NOMO-1 treated with dmso at 0.1 percent for 144 hours (cell line): ENCODE measurements around the gene TNFRSF25.
A peak's percentile ranks its signal among the peaks of the same experiment; 100 is the strongest.

Experiments used
- DNase-seq: peaks from one replicate; lab custom pipeline; 2025; ENCODE audit not compliant: unreplicated experiment; lab: John Stamatoyannopoulos, UW

Gene TNFRSF25

GRCh38 chr1:6488602-6489382 is 22.8 kb upstream of the TNFRSF25 start:
- DNase-seq: no peak

DNA sequence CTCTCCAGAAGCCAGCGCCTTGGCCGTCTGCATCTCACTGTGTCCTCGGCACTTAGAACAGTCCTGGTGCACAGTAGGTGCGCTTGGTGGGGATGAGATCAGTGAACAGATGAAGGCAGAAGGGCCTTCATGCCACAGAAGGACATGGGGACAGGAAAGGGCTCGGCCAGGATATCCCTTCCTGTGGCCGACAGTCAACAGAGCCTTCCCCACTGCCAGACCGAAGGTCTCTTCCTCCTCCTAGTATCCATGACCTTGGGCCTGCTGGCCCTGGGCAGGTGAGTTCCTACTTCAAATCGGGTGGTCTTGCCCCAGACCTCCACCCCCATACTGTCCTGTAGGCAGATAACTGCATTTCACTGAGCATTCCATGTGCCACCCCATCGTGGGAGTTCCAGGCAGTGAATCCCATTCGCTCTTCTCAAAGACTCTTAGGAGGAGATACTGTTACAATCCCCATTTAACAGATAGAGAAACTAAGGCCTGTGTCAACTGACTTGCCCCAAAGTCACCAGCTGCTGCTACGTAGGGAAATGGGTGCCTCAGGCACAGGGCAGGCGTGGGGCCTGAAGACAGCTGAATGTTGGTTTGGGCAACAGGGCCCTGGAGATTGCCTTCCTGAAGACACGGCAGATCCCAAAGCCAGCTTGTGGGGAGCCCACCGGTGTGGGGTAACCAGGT is 22.0 kb upstream of the TNFRSF25 start:
- no peak for DNase-seq

DNA sequence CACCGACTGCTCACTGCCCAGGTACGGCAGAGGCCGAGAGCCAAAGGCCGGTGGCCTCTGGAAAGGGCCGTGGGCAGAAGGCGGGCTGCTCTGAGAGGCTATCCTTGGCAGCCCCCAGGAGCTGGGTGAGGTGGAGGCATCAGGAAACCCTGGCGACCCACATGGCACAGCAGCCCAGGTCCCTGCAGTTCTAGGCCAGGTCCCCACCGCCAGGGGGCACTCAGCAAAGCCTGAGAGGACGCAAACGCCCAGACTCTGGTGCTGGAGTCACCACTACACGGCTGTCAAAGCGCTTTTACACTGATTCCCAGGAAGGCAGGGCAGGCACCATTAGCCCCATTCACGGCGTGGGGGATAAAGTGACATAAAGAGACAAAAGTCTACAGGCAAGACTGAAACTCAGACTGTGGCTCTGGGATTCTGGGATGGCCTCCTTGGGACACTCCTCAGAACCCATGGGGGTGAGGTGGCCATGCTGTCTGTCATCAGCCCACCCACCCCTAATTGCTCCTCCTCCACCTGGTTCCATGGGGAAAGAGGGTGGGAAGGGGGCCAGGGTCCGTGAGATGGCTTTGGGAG is 20.5 kb upstream of the TNFRSF25 start:
- DNase-seq: peak; percentile 32

GRCh38 chr1:6485168-6486101 is 19.5 kb upstream of the TNFRSF25 start:
- DNase-seq: no peak

DNA sequence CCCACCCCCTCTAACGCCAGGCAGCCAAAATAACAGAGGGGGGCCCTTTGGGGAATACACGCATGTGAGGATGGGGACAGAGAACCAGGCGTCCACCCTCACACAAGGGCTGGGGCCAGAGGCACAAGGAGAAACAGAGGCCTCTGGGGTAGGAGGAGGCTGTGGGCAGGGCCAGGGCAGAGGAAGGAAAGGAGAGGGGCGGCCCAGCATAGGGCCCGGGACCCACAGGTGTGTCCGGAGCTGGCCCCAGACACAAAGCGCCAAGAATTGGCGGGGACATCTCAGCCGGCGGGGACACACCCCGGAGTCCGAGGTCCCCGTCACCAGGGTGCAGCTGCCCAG is 18.8 kb upstream of the TNFRSF25 start:
- DNase-seq: no peak

DNA sequence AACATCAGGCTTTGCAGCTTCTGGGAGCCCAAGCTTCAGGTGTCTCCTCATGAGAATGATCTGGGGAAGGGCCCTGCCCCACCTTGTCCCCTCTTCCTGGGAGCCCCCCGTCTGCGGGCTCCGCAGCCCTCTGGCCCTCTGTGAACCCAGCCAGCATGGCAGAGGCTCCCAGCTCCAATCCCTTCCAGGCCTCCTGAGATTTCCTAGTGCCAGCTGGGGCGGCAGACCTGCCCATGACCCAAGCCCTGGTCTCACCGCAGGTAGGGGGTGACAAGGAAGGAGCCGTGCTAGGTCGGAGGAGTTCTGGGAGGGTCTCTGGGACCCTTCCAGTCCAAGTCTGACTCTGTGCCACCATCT is 17.8 kb upstream of the TNFRSF25 start:
- no peak for DNase-seq

- no peak for DNase-seq
These were observed 17.2 kb upstream of the TNFRSF25 start for GRCh38 chr1:6483017-6483760.

DNA sequence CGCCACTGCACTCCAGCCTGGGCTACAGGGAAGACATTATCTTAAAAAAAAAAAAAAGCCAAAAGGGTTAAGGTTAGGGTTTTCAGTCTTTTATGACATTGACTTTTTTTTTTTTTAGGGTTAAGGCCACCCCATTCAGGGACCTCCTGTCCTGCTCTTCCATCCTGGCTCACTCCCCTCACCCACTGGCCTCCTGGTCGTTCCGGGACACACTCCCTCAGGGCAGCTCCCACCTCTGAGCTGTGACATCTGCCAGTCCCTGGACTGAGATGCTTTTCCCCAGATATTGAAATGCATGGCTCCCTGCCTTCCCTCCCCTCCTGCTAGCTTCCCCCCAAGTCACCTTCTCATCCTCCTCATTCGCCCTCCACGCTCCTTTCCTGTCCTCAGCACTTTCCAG is 15.8 kb upstream of the TNFRSF25 start:
- DNase-seq: no peak

- no peak for DNase-seq
These were observed 11.3 kb upstream of the TNFRSF25 start for GRCh38 chr1:6477039-6477820.

DNA sequence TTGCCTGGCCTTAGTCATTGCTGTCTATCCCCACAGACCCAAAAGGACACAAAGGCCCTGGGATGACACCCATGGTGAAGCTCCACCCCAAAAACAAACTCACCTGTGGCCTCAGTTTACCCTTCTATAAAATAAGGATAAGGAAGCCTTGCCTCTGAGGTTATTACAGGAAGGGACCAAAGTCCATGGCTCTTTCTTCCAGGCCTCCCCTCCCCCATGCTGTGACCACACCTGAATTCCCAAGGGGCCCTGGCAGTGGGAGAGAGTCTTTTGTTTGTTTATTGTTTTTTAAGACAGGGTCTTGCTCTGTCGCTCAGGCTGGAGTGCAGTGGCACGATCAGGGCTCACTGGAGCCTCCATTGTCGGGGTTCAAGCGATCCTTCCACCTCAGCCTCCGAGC is 10.5 kb upstream of the TNFRSF25 start:
- DNase-seq: no peak

GRCh38 chr1:6475381-6476133 is 9.6 kb upstream of the TNFRSF25 start:
- DNase-seq: no peak

GRCh38 chr1:6474815-6475282 is 8.9 kb upstream of the TNFRSF25 start:
- DNase-seq: no peak

DNA sequence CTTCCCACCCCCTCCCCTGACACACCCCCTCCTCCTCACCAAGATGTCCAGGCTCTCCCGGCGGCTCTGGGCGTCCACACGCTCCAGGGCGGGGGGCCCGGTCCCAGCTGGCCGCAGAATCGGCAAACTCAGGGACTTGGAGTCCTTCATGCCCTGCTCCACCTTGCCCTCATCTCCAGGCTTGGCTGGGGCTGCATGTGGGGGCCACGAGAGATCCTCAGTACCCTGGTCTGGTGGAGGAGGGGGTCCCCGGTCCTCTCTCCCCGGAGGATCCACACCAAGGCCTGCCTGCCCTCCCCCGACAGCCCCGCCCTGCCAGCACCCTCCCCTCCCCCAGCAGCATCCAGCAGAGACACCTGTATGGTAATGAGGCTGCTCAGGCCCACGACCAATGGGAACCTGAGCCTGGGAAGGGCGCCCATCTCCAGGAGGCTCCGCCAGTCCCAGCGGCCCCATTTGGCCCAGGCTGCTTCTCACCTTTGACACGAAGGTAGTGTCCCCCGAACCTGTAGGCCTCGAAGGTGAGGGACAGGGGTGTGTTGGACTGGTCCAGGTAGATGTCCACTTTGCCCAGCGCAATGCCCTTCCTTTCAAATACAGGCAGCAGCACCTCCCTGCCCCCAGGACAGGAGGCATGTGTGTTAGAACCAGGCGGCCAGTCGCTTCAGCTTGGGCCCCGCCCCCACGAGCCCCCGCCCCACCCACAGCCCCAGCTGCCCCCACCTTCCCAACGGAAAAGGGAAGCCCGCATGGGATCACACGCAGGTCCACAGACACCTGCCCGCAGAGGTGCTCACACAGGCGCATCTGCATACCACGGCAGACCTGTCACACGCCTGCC is 8.2 kb upstream of the TNFRSF25 start:
- DNase-seq: no peak

DNA sequence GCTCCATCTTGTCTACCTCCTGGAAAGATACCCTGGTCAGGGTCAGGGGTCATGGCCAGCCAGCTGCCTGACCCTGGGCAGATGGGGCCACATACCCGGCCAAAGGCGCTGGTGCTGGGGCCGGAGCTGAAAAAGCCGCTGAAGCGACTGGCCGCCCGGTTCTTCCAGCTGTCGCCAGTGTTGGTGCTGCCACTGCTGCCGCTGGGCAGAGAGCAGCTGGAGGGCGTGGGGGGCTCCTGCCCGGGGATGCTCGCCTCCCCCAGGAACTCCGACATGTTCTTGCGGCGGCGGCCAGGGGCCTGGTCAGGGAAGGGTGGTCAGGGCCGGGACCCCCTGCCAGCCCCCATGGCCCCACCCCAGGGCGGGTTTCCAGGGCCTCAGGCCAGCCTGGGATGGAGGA is 7.2 kb upstream of the TNFRSF25 start:
- DNase-seq: no peak

DNA sequence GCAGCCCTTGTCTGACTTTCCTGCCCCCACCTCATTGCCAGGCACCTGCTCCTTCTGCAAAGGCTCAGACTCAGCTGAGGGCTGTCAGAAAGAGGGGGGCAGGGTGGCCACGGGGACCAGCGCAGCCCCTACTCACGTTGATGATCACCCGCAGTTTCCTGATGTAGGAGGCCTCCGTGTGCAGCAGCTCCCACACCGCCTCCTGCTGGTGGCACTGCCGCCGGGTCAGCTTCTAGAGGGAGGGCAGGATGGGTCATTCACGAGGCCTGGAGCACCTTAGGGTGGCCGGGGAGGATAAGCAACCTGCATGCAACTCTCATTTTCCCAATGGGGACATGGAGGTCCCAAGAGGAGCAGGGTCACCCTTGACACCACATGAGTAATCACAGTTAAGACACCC is 6.4 kb upstream of the TNFRSF25 start:
- no peak for DNase-seq

DNA sequence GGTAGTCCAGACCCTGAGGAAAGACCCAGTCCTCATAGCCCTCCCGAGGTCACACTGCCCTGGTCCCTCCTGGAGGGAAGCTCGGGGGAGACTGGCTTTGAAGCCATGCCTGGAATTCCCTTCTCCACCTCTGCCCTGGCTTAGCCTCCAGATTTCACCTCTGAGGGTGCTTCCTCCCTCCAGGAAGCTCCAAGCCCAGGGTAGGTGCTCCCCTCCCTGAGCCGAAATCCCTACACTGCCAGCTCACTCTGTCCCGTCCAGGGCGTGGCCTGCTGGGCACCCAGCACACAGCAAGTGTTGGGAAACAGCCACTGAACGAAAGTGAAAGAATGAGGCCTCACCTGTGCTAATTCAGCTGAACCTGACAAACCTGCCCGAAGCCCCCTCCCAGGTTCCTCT is 6.0 kb upstream of the TNFRSF25 start:
- no peak for DNase-seq

DNA sequence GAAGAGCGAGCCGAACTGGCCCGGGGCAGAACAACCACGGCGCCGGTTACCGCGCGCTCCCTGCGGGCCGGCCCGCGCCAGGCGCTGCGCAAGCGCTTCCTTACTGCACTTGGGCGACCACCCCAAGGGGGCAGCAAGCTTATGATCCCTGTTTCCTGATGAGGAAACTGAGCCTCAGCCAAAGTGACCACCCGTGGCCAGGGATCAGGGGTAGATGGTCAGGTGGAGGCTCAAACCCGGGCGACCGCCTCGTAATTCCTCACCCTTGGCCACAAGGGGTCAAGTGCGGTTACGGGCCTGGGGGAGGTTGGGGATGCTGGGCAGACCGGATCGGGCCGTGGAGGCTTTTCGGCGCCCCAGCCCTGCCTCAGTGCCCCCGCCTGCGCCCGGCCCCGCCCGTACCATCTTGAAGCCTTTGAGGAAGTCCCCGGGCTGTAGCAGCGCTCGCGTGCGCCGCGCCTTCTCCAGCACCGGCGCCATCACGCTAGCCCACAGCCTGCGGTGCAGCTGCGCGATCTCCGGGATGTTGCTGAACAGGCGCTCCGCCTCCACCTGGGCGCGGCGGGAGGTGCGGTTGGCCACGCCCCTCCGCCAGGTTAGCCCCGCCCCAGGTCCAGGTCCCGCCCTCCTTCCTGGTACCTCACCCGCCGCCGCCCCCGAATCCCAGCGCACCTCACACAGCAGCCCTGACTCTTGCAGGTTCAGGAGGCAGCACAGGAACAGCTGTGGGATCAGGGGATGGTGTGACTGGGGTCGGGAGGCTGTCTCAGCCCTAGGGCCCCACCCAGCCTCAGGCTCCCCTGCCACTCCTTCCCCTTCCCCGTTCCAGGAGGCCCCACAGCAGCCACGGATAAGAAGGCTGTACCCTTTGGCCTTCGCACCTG is 5.4 kb upstream of the TNFRSF25 start:
- no peak for DNase-seq
